Stimulated activated CD8-positive, alpha-beta memory T cell treated with anti-CD3 and anti-CD28 coated beads, Interleukin-4, amount 100 ng/mL, for 24 hours (primary cell): Measurements from ENCODE around the gene PUSL1.

Experiments
- DNase-seq: peaks from one replicate; pipeline ENCODE4 v3.0.0-alpha.2; 2020; ENCODE audit warnings: low read depth

PUSL1 gene

GRCh38 chr1:1280782-1281481, 27.5 kb upstream of the PUSL1 start:
- no peak for DNase-seq

GRCh38 chr1:1281533-1282321, 26.7 kb upstream of the PUSL1 start:
- no peak for DNase-seq

- no peak for DNase-seq
Measured at GRCh38 chr1:1282998-1283397, 25.4 kb upstream of the PUSL1 start.

- DNase-seq: no peak
Measured at GRCh38 chr1:1283821-1284220, 24.6 kb upstream of the PUSL1 start.

GRCh38 chr1:1284221-1285101, 23.9 kb upstream of the PUSL1 start:
- DNase-seq: no peak

GRCh38 chr1:1285102-1285571, 23.3 kb upstream of the PUSL1 start:
- DNase-seq: no peak

GRCh38 chr1:1285611-1286311, 22.6 kb upstream of the PUSL1 start:
- DNase-seq: no peak

GRCh38 chr1:1286313-1287261, 21.8 kb upstream of the PUSL1 start:
- no peak for DNase-seq

GRCh38 chr1:1287288-1288110, 20.9 kb upstream of the PUSL1 start:
- no peak for DNase-seq

- no peak for DNase-seq
Measured at GRCh38 chr1:1290238-1290731, 18.1 kb upstream of the PUSL1 start.

GRCh38 chr1:1291023-1291528, 17.3 kb upstream of the PUSL1 start:
- DNase-seq: no peak

- peak; percentile 42 for DNase-seq
Measured at GRCh38 chr1:1291548-1292441, 16.6 kb upstream of the PUSL1 start.

- DNase-seq: no peak
Measured at GRCh38 chr1:1292442-1292779, 16.0 kb upstream of the PUSL1 start.

GRCh38 chr1:1292851-1293250, 15.5 kb upstream of the PUSL1 start:
- DNase-seq: no peak

GRCh38 chr1:1293263-1294249, 14.8 kb upstream of the PUSL1 start:
- no peak for DNase-seq

- no peak for DNase-seq
Measured at GRCh38 chr1:1294250-1294890, 14.0 kb upstream of the PUSL1 start.
